ENCODE measurements around the gene KCNG2.

Gene KCNG2

GRCh38 chr18:79756826-79757225 lies 40.9 kb upstream of the KCNG2 start:
- no peak for DNase-seq
- no peaks in the 10 kb centered on the region for H3K27me3 ChIP-seq (ENCODE audit: insufficient read depth, low read depth, severe bottlenecking)
- H3K9me3 ChIP-seq (ENCODE audit: severe bottlenecking): peaks cover 8% of the 10 kb centered on the region
- H3K27ac ChIP-seq: no peak overlapping the region
- peaks cover 22% of the 10 kb centered on the region for H3K36me3 ChIP-seq
- TF ChIP-seq CTCF (IDR thresholded peaks at IDR 0.05; ENCODE audit: low read depth, low read length): no peak
- H3K4me3 ChIP-seq (ENCODE audit: low read depth, low read length): no peak overlapping the region

- TF ChIP-seq CTCF (IDR thresholded peaks at IDR 0.05; ENCODE audit: low read depth, low read length): no peak
- H3K27me3 ChIP-seq (ENCODE audit: insufficient read depth, low read depth, severe bottlenecking): no peaks in the 10 kb centered on the region
- H3K36me3 ChIP-seq: no peaks in the 10 kb centered on the region; the same call in none of the 2 replicates
- peaks cover 8% of the 10 kb centered on the region for H3K9me3 ChIP-seq (ENCODE audit: severe bottlenecking)
- no peak for DNase-seq
- no peak overlapping the region for H3K27ac ChIP-seq
- no peak overlapping the region for H3K4me3 ChIP-seq (ENCODE audit: low read depth, low read length)
These were observed 37.4 kb upstream of the KCNG2 start for GRCh38 chr18:79760348-79760747.

GRCh38 chr18:79760881-79761280 lies 36.9 kb upstream of the KCNG2 start:
- Histone ChIP-seq H3K27me3 (ENCODE audit: insufficient read depth, low read depth, severe bottlenecking) (no peaks in the 10 kb centered on the region), H3K4me3 (ENCODE audit: low read depth, low read length) (no peak overlapping the region), H3K36me3 (no peaks in the 10 kb centered on the region; the same call in 1 of the 2 replicates), H3K27ac (no peak overlapping the region), H3K9me3 (ENCODE audit: severe bottlenecking) (peaks cover 8% of the 10 kb centered on the region)
- no peak for DNase-seq
- no peak for TF ChIP-seq CTCF (IDR thresholded peaks at IDR 0.05; ENCODE audit: low read depth, low read length)

GRCh38 chr18:79763407-79763806 lies 34.3 kb upstream of the KCNG2 start:
- H3K4me3 ChIP-seq (ENCODE audit: low read depth, low read length): no peak overlapping the region
- H3K36me3 ChIP-seq: no peaks in the 10 kb centered on the region
- peaks cover 20% of the 10 kb centered on the region for H3K9me3 ChIP-seq (ENCODE audit: severe bottlenecking)
- no peaks in the 10 kb centered on the region for H3K27me3 ChIP-seq (ENCODE audit: insufficient read depth, low read depth, severe bottlenecking)
- no peak overlapping the region for H3K27ac ChIP-seq
- DNase-seq: no peak
- no peak for TF ChIP-seq CTCF (IDR thresholded peaks at IDR 0.05; ENCODE audit: low read depth, low read length)

GRCh38 chr18:79764131-79764530 lies 33.6 kb upstream of the KCNG2 start:
- peaks cover 24% of the 10 kb centered on the region for H3K9me3 ChIP-seq (ENCODE audit: severe bottlenecking)
- TF ChIP-seq CTCF (IDR thresholded peaks at IDR 0.05; ENCODE audit: low read depth, low read length): no peak
- no peak for DNase-seq
- no peak overlapping the region for H3K27ac ChIP-seq
- no peak overlapping the region for H3K4me3 ChIP-seq (ENCODE audit: low read depth, low read length)
- no peaks in the 10 kb centered on the region for H3K36me3 ChIP-seq
- H3K27me3 ChIP-seq (ENCODE audit: insufficient read depth, low read depth, severe bottlenecking): no peaks in the 10 kb centered on the region

GRCh38 chr18:79765491-79766245 lies 32.1 kb upstream of the KCNG2 start:
- no peak for DNase-seq
- no peak overlapping the region for H3K4me3 ChIP-seq (ENCODE audit: low read depth, low read length)
- no peak for TF ChIP-seq CTCF (IDR thresholded peaks at IDR 0.05; ENCODE audit: low read depth, low read length)
- no peaks in the 10 kb centered on the region for H3K36me3 ChIP-seq
- H3K9me3 ChIP-seq (ENCODE audit: severe bottlenecking): peaks cover 29% of the 10 kb centered on the region
- no peaks in the 10 kb centered on the region for H3K27me3 ChIP-seq (ENCODE audit: insufficient read depth, low read depth, severe bottlenecking)
- H3K27ac ChIP-seq: no peak overlapping the region

All from WERI-Rb-1 (cell line).